Activated T-helper 1 cell treated with anti-CD3 and anti-CD28 coated beads, Interleukin-12 subunit alpha, Interleukin-12 subunit beta, Interleukin-2, Interleukin-4 antibody, amounts not matched to agents 30 ng/mL and 10 ng/mL and 1 ng/mL, durations not matched to agents 14 hours and 24 hours and 36 hours (primary cell): ENCODE results near the gene MVB12B. TPM values are rescaled to one million over a fixed set of nuclear protein-coding genes. Genes with fewer than 3 reads are reported as not detected.

ENCODE experiments used
- DNase-seq: peaks from one replicate; pipeline ENCODE4 v3.0.0; 2021; ENCODE audit warnings: low spot score
- H3K27ac Mint-ChIP-seq: one replicate; pipeline ENCODE4 v1.8.0; 2021; ENCODE audit warnings: mild to moderate bottlenecking, mixed read lengths
- H3K27me3 Mint-ChIP-seq: one replicate; pipeline ENCODE4 v1.8.0; 2022; ENCODE audit warnings: mild to moderate bottlenecking, moderate library complexity, mixed read lengths; ENCODE audit not compliant: insufficient read depth
- H3K36me3 Mint-ChIP-seq: one replicate; pipeline ENCODE4 v1.8.0; 2021; ENCODE audit warnings: low read depth, mixed read lengths
- H3K4me1 Mint-ChIP-seq: one replicate; pipeline ENCODE4 v1.8.0; 2021; ENCODE audit warnings: low read depth, mixed read lengths
- H3K4me3 Mint-ChIP-seq: one replicate; pipeline ENCODE4 v1.8.0; 2021; ENCODE audit warnings: mild to moderate bottlenecking, moderate library complexity, mixed read lengths
- H3K9me3 Mint-ChIP-seq: one replicate; pipeline ENCODE4 v1.8.0; 2021; ENCODE audit warnings: mixed read lengths
- intact Hi-C: fragments of 100-400 bp; cut with micrococcal nuclease; formaldehyde crosslinking; loops from one replicate; pipeline ENCODE4 v1.15.1; 2024
- total RNA-seq: library from RNA; stranded (reverse); gene quantifications from 2 replicates; pipeline ENCODE4 v1.2.3, GENCODE V29; 2022

Gene MVB12B
- total RNA-seq, 1 donor from 2014 or later, result 1.1 TPM

DNA sequence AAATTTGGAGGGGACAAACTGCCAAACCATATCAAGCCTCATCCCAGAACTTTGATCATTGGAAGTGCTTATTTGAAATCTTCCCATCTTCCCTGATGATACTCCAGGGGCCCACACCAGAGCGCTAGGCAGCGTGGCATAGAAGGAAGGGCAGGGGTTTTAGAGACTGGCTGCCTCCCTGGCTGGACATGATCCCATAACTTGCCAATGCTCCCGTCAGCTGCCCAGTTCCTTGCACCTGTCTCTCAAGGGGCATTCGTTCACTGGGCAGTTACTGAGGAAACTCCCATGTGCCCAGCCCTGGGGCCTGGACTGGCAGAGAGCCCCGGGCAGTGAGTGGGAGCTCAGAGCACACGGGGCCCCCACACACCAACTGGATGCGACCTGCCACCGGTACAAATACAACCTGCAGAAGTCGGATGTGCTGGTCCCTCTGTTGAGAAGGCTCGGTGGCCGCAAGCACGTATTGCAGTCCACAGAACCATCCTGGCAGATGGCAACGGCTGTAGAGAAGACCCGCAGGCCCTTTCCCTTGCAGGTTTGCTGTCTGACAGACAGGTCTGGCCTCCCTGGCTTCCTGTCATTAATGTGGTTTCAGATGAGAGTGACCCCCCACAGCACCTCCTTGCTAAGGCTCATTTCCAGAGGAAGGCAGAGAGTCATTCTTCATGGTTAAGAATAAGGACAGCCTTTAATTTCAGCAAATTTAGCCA lies 122.4 kb downstream of the MVB12B start:
- intact Hi-C loops, result no loop called here
- H3K4me1 Mint-ChIP-seq, result peaks cover 5% of the 10 kb centered on the region
- H3K36me3 Mint-ChIP-seq, result no peaks in the 10 kb centered on the region
- no peak overlapping the region for H3K27ac Mint-ChIP-seq
- peaks cover 21% of the 10 kb centered on the region for H3K27me3 Mint-ChIP-seq
- no peak for DNase-seq
- no peaks in the 10 kb centered on the region for H3K9me3 Mint-ChIP-seq
- H3K4me3 Mint-ChIP-seq, result no peak overlapping the region

DNA sequence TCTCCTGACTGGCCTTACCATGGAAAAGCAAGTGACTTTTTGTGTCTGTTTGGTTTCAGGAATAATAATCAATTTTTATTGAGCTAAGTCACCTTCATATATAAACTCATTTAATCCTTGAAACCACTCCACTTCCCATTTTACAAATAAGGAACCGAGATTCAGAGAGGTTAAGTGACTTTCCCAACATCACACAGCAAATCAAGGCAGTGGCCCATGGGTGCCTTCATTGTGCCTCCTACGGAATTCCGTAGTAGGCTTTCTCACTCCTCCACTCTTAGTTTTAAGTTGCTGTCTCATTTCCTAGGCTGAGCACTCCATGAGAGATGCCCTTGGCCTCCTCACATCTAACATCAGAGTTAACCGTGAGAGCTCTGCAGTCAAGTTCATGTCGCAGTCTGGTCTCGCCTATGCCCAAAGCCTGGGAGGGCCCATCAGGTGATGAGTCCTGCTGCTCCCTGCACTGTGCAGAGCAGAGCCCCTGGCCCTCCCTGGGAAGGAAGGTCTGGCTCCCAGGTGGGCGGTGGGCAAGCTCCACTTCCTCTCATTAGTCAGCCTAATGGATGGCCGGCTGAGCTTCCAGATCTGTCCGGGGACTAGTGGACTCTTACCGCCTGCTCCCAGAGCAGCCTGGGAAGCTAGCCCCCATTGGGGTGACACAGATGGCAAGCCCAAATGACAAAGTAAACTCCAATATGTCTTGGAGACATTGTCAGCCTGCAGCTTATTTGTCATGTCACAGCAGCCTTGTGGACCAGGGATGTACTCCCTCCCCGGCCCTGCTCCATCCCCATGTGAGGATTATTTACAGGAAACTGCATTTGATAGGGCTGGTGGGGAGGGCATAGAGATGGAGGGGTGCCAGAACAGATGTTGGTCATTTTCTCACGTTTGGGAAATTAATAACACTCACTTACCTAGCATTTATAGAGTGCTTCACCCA lies 123.4 kb downstream of the MVB12B start:
- peaks cover 21% of the 10 kb centered on the region for H3K27me3 Mint-ChIP-seq
- intact Hi-C loops, result no loop called here

DNA sequence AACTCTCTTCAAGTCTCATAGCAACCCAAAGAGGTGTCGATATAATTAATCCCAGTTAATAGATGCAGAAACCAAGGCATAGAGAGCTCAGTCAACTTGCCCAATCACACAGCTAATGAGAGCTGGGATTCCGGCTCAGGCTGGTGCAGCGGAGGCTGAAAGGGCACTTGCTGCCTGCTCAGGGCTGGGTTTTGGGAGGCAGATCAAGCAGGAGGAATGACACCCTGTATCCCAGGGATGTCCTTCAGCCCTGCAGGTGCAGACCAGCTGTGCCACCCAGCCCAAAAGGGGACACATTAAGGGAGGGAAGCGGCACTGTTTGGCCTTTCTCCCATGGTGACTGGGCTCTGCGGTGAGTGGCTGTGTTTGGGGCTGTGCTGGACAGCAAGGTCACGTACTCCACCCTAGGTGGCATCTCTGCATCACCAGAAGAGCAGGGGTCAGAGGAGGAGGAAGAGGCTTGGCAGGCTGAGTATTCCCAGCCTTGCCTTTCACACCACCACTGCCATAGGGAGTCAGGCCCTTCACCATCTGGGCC lies 124.1 kb downstream of the MVB12B start:
- peaks cover 19% of the 10 kb centered on the region for H3K27me3 Mint-ChIP-seq
- no peak overlapping the region for H3K27ac Mint-ChIP-seq
- H3K9me3 Mint-ChIP-seq, result no peaks in the 10 kb centered on the region
- peaks cover 5% of the 10 kb centered on the region for H3K4me1 Mint-ChIP-seq
- no peak overlapping the region for H3K4me3 Mint-ChIP-seq
- H3K36me3 Mint-ChIP-seq, result no peaks in the 10 kb centered on the region
- no peak for DNase-seq
- intact Hi-C loops, result no loop called here

More for the DNA sequence above, 123.4 kb downstream of the MVB12B start:
- Mint-ChIP-seq H3K4me3 (no peak overlapping the region), H3K4me1 (peaks cover 5% of the 10 kb centered on the region), H3K36me3 (no peaks in the 10 kb centered on the region), H3K9me3 (no peaks in the 10 kb centered on the region), H3K27ac (no peak overlapping the region)
- DNase-seq, result no peak

DNA sequence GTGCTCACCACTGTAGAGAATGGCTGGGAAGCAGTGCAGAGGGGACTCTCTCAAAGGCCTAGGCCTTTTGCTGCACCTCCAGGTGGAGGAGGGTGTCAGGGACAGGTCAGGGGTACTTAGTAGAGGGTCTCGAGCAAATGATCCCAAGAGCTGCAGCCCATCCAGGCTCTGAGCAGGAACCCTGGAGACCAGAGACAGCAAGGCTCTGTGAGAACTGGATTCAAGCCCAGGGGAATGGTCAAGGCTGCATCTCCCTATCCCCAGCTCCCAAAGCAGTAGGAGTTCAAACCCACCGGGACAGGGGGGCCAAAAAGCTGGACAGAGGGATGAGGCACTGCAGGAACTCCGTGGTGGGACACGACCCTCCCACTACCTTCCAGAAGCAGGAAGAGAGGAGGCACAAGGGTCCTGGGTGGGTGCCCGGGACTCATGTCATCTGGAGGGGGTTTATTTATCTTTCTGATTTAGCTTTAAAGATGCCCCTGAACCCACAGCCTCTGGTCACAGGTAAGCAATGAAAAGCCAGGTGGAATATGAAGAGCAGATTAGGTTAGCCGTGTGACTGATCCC lies 124.8 kb downstream of the MVB12B start:
- no peaks in the 10 kb centered on the region for H3K9me3 Mint-ChIP-seq
- DNase-seq, result no peak
- H3K4me1 Mint-ChIP-seq, result peaks cover 5% of the 10 kb centered on the region
- no peak overlapping the region for H3K27ac Mint-ChIP-seq
- H3K36me3 Mint-ChIP-seq, result no peaks in the 10 kb centered on the region
- intact Hi-C loops, result no loop called here
- H3K27me3 Mint-ChIP-seq, result peaks cover 18% of the 10 kb centered on the region
- no peak overlapping the region for H3K4me3 Mint-ChIP-seq

DNA sequence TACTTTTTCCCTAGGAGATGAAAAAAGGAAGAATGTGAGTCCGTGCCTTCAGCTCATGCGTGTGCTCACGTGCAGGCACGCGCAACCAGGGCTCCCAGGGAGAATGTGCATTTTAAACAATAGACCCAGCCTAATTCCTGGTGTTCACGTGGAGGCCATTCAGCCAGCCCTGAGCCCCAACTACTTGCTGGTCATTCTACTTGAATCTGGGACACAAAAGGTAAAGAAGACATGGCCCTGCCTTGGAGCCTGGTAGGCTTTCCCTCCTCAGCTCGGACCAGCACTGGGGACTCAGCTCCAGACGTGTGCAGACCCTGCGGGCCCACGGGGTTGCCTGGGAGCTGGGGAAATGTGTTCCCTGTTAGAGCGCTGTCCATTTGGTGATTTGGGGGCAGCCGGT lies 125.5 kb downstream of the MVB12B start:
- H3K36me3 Mint-ChIP-seq, result no peaks in the 10 kb centered on the region
- H3K27me3 Mint-ChIP-seq, result peaks cover 20% of the 10 kb centered on the region
- intact Hi-C loops, result no loop called here
- DNase-seq, result no peak
- no peaks in the 10 kb centered on the region for H3K9me3 Mint-ChIP-seq
- peaks cover 5% of the 10 kb centered on the region for H3K4me1 Mint-ChIP-seq
- no peak overlapping the region for H3K4me3 Mint-ChIP-seq
- H3K27ac Mint-ChIP-seq, result no peak overlapping the region

DNA sequence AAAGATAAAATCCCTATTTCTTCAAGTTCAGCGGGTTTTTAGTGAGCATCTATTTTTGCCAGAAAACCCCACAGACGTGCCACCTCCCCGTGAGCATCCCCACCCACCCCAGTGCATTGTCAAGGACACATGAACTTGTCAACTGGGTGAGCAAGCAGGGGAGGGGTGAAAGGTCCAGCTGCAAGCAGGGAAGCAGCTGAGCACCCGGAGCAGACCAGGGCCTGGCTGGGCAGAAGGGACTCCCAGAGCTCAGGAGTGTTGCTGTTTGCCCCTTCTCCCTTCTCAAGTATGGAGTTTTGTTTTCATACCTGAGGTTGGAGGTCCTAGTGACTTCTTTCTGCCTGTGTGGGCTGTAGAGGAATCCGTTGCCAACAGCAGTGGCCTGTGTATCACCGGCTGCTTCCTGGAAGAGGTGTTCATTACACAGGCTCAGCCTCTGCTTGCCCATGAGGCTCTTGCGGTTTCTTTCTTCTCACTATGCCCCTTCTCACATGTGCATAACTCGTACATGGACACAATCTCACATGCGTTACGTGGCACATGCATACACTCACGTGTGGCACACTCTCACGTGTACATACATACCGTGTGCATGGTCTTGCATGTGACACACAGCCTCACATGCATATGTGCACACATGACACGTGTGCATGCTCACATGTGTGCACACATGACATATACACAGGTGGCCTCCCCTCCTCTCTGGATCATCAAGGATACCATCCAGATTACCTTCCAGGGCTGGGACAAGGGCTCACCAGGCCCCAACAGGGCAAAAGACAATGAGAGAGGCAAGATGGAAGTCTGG lies 126.7 kb downstream of the MVB12B start:
- Mint-ChIP-seq H3K4me1 (no peaks in the 10 kb centered on the region), H3K27me3 (peaks cover 16% of the 10 kb centered on the region), H3K36me3 (no peaks in the 10 kb centered on the region), H3K4me3 (no peak overlapping the region), H3K27ac (no peak overlapping the region), H3K9me3 (no peaks in the 10 kb centered on the region)
- intact Hi-C loops, result no loop called here
- no peak for DNase-seq

DNA sequence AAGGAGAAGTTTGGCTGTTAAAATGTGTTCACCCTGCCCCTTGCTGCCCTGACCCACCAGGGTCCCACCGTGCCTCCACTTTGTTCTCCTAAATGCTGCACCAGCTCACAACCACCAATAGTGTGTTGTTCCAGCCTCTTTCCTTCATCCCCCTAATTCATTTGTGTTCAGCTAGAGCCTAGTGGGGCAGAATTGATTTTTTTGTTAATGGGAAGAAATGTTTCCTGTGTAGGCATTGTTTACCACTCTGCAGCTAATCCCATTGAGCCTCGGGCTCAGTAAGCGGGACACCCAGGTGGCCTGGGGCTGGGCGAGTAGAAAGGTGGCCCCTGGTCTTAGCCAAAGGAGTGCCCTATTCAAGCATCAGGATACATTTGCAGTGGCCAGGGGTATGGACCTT lies 127.6 kb downstream of the MVB12B start:
- no peak for DNase-seq
- Mint-ChIP-seq H3K27ac (no peak overlapping the region), H3K4me1 (no peaks in the 10 kb centered on the region), H3K36me3 (no peaks in the 10 kb centered on the region), H3K4me3 (no peak overlapping the region), H3K27me3 (peaks cover 15% of the 10 kb centered on the region), H3K9me3 (no peaks in the 10 kb centered on the region)
- intact Hi-C loops, result no loop called here

DNA sequence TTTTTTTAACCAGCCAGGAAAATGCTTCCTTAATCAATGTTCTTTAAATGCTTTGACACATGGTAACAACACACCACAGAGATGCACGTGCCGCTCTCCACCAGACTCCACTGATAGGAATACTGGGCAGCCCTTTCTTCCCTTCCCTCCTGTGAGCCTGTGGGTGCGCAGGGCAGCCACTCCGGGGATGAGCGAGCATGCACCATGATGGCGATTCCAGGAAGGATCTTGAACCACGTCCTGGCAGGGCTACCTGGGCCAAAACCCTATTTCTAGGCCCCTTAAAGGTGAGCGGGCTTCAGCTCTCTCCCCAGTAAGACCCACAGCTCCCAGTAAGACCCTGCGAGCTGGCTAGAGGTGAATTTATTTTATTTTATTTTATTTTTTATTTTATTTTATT lies 128.2 kb downstream of the MVB12B start:
- Mint-ChIP-seq H3K9me3 (no peaks in the 10 kb centered on the region), H3K27me3 (peaks cover 15% of the 10 kb centered on the region), H3K4me1 (no peaks in the 10 kb centered on the region), H3K36me3 (no peaks in the 10 kb centered on the region), H3K27ac (no peak overlapping the region), H3K4me3 (no peak overlapping the region)
- intact Hi-C loops, result no loop called here
- no peak for DNase-seq

DNA sequence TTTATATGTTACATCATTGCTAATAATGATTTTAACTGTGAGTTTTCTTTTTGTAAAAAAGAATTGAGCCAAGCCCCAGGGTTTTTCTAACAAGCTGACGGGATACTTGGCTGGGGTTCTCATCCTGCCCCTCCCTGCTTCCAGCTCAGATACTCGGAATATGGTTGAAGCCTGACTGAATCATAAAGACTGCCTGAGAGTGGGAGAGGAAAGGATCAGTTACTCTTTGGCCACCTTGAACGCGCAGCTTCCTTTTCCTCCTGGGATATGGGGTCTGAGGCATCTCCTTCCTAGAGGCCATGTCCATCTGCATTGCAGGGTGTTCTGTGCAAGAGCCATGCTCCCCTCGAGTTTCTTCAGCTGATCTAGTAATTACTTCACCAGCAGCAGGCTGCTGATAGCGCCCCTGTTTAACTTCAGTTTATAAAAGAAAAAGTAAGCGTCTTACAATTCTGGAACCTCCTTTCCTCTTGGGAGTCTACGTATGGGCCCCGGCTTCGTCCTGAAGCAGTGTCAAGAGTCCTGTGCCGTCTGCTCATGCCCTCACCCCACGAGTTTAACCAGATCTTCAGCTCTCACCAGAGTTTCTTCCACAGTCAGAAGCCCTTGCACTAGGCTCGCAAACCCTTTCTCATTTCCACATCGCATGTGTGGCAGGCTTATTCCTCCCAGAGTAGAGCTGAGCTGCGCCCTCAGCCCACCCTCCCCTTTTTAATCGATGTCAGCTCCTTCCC lies 130.0 kb downstream of the MVB12B start:
- intact Hi-C loops, result no loop called here
- Mint-ChIP-seq H3K36me3 (no peaks in the 10 kb centered on the region), H3K9me3 (no peaks in the 10 kb centered on the region), H3K4me1 (no peaks in the 10 kb centered on the region), H3K4me3 (no peak overlapping the region), H3K27ac (no peak overlapping the region), H3K27me3 (peaks cover 11% of the 10 kb centered on the region)
- no peak for DNase-seq

DNA sequence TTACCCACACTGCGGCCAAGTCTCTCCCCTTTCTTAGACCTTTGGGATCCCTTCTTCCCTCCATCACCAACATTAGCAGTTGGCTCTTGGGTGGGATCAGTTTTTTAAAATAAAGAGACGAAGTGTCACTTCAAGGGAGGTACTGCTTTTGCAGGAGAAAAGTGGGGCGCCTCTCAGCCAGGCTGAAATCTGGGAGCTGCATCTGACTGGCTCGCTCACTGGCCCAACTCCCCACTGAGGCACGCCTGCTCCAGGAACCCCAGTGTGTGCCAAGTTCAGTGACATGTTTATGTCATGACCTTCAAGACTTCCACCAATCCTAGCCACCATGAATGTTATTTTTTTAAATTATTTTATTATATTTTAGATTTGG lies 130.5 kb downstream of the MVB12B start:
- DNase-seq, result no peak
- Mint-ChIP-seq H3K36me3 (no peaks in the 10 kb centered on the region), H3K9me3 (no peaks in the 10 kb centered on the region), H3K27me3 (peaks cover 11% of the 10 kb centered on the region), H3K4me3 (no peak overlapping the region), H3K4me1 (no peaks in the 10 kb centered on the region), H3K27ac (no peak overlapping the region)
- intact Hi-C loops, result no loop called here

DNA sequence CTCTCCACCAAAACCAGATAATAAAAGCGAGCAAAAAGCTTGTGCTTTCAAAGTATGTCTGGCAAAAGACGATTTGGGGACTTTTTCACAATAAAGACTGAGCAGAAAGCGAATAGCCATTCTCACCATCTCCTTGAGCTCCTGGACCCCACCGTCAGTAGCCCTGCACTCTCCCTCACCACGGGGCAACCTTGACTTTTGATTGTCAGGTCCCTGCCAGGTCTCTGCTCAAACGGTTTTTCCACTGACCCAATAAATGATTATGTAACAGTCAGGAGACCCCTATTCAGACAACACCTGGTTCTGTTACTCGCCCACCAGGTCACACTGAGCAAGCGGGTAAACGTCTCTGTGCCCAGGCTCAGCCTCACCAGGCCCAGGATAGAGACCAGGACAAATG lies 131.3 kb downstream of the MVB12B start:
- H3K36me3 Mint-ChIP-seq, result no peaks in the 10 kb centered on the region
- H3K4me1 Mint-ChIP-seq, result no peaks in the 10 kb centered on the region
- intact Hi-C loops, result no loop called here
- no peak overlapping the region for H3K4me3 Mint-ChIP-seq
- no peaks in the 10 kb centered on the region for H3K9me3 Mint-ChIP-seq
- DNase-seq, result no peak
- peaks cover 9% of the 10 kb centered on the region for H3K27me3 Mint-ChIP-seq
- no peak overlapping the region for H3K27ac Mint-ChIP-seq

DNA sequence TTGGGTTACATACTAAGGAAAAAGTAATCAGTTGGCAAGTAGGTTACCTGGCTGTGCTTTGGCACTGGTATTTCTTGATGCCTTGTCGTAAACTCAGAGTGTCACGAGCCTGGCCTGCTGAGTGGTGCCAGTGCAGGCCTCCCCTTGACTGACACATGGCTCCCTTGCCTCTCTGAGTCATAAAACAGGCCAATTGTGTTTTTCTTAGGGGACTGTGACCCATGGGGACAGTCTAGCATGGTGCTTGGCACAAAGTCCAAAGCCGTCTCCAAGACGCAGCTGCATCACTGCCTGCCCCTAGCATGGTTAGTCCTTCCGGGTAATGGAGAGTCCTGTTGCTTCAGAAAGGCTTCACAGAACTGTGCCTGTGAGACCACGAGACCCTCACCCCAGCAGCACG lies 132.5 kb downstream of the MVB12B start:
- peaks cover 12% of the 10 kb centered on the region for H3K27me3 Mint-ChIP-seq
- no peaks in the 10 kb centered on the region for H3K4me1 Mint-ChIP-seq
- no peak for DNase-seq
- no peaks in the 10 kb centered on the region for H3K36me3 Mint-ChIP-seq
- no peaks in the 10 kb centered on the region for H3K9me3 Mint-ChIP-seq
- intact Hi-C loops, result no loop called here
- H3K4me3 Mint-ChIP-seq, result no peak overlapping the region
- H3K27ac Mint-ChIP-seq, result no peak overlapping the region
